ENCODE measurements around the gene MIPEP.

Gene MIPEP

GRCh38 chr13:23703246-23703860 lies 185.8 kb downstream of the MIPEP start:
- no peak for FAIRE-seq

GRCh38 chr13:23701636-23702035 lies 187.6 kb downstream of the MIPEP start:
- no peak for FAIRE-seq

GRCh38 chr13:23701186-23701585 lies 188.0 kb downstream of the MIPEP start:
- FAIRE-seq = no peak

GRCh38 chr13:23699271-23699670 lies 189.9 kb downstream of the MIPEP start:
- FAIRE-seq = no peak

GRCh38 chr13:23697772-23698313 lies 191.4 kb downstream of the MIPEP start:
- FAIRE-seq = no peak

- FAIRE-seq = no peak
These were observed 192.6 kb downstream of the MIPEP start for GRCh38 chr13:23696610-23697009.

GRCh38 chr13:23695711-23696464 lies 193.3 kb downstream of the MIPEP start:
- FAIRE-seq = no peak

- FAIRE-seq = no peak
These were observed 194.0 kb downstream of the MIPEP start for GRCh38 chr13:23695196-23695595.

GRCh38 chr13:23692816-23693215 lies 196.4 kb downstream of the MIPEP start:
- FAIRE-seq = no peak

- FAIRE-seq = no peak
These were observed 198.5 kb downstream of the MIPEP start for GRCh38 chr13:23690668-23691067.

GRCh38 chr13:23688336-23688735 lies 200.9 kb downstream of the MIPEP start:
- FAIRE-seq = no peak

- no peak for FAIRE-seq
These were observed 201.6 kb downstream of the MIPEP start for GRCh38 chr13:23687614-23688013.

GRCh38 chr13:23686948-23687347 lies 202.3 kb downstream of the MIPEP start:
- no peak for FAIRE-seq

- FAIRE-seq = no peak
These were observed 203.8 kb downstream of the MIPEP start for GRCh38 chr13:23685416-23685815.

- FAIRE-seq = no peak
These were observed 204.6 kb downstream of the MIPEP start for GRCh38 chr13:23684647-23685046.

GRCh38 chr13:23683084-23683483 lies 206.1 kb downstream of the MIPEP start:
- no peak for FAIRE-seq

- FAIRE-seq = no peak
These were observed 208.1 kb downstream of the MIPEP start for GRCh38 chr13:23680845-23681669.

Data from G401.6 (cell line).